HG03066 (cell line): Measurements from ENCODE around the gene C12orf56.
A peak's percentile ranks its signal among the peaks of the same experiment; 100 is the strongest.

ENCODE experiments used
- ATAC-seq: cut with Tn5 transposase; IDR thresholded peaks from one replicate; pipeline ENCODE4 v1.9.1; 2021; ENCODE audit warnings: low read depth; ENCODE audit not compliant: unreplicated experiment

Gene C12orf56

GRCh38 chr12:64390275-64390851 is at the start of gene C12orf56:
TSS of gene C12orf56 (minus strand) at chr12:64390758. CDS start at chr12:64390565, 193 bp downstream.
- ATAC-seq, result no peak

GRCh38 chr12:64440100-64440499 is 49.5 kb upstream of the C12orf56 start:
- ATAC-seq, result no peak

GRCh38 chr12:64433915-64434314 is 43.4 kb upstream of the C12orf56 start:
- no peak for ATAC-seq

- no peak for ATAC-seq
These were observed 41.2 kb upstream of the C12orf56 start for GRCh38 chr12:64431791-64432190.

- no peak for ATAC-seq
These were observed 40.3 kb upstream of the C12orf56 start for GRCh38 chr12:64430886-64431285.

- ATAC-seq, result no peak
These were observed 38.4 kb upstream of the C12orf56 start for GRCh38 chr12:64428956-64429355.

- no peak for ATAC-seq
These were observed 37.4 kb upstream of the C12orf56 start for GRCh38 chr12:64427988-64428387.

- ATAC-seq, result no peak
These were observed 29.1 kb upstream of the C12orf56 start for GRCh38 chr12:64419696-64420095.

GRCh38 chr12:64418209-64418608 is 27.7 kb upstream of the C12orf56 start:
- no peak for ATAC-seq

- ATAC-seq, result no peak
These were observed 23.3 kb upstream of the C12orf56 start for GRCh38 chr12:64413884-64414283.

- ATAC-seq, result no peak
These were observed 21.9 kb upstream of the C12orf56 start for GRCh38 chr12:64412459-64412858.

GRCh38 chr12:64411427-64411826 is 20.9 kb upstream of the C12orf56 start:
- no peak for ATAC-seq

- no peak for ATAC-seq
These were observed 17.0 kb upstream of the C12orf56 start for GRCh38 chr12:64407342-64408223.

GRCh38 chr12:64404470-64405256 is 14.1 kb upstream of the C12orf56 start:
- peak; percentile 27 for ATAC-seq

- ATAC-seq, result peak; percentile 93
These were observed 13.3 kb upstream of the C12orf56 start, which contains the start of gene XPOT for GRCh38 chr12:64403707-64404469. TSS of gene XPOT (plus strand) at chr12:64404392. CDS start at chr12:64410036, 5,644 bp downstream.

- no peak for ATAC-seq
These were observed 11.6 kb upstream of the C12orf56 start for GRCh38 chr12:64402181-64402580.

- ATAC-seq, result no peak
These were observed 9.5 kb upstream of the C12orf56 start for GRCh38 chr12:64400041-64400440.

- ATAC-seq, result no peak
These were observed 5.2 kb upstream of the C12orf56 start for GRCh38 chr12:64395739-64396138.

GRCh38 chr12:64392221-64392620 is 1.7 kb upstream of the C12orf56 start:
- ATAC-seq, result no peak

- ATAC-seq, result no peak
These were observed 1.4 kb downstream of the C12orf56 start for GRCh38 chr12:64389154-64389553.
